NOMO-1 treated with DMSO at 0.1 percent for 48 hours (cell line): Measurements from ENCODE around the gene NDFIP1.
A peak's percentile ranks its signal among the peaks of the same experiment; 100 is the strongest.
"Not testable (repeated sequence)": the region's sequence is repeated elsewhere in the genome, so short reads cannot be mapped to it uniquely, and the experiment has no call there.

Experiments
- DNase-seq: peaks from one replicate; lab custom pipeline; 2025; ENCODE audit not compliant: unreplicated experiment; lab: John Stamatoyannopoulos, UW

The NDFIP1 gene

DNA sequence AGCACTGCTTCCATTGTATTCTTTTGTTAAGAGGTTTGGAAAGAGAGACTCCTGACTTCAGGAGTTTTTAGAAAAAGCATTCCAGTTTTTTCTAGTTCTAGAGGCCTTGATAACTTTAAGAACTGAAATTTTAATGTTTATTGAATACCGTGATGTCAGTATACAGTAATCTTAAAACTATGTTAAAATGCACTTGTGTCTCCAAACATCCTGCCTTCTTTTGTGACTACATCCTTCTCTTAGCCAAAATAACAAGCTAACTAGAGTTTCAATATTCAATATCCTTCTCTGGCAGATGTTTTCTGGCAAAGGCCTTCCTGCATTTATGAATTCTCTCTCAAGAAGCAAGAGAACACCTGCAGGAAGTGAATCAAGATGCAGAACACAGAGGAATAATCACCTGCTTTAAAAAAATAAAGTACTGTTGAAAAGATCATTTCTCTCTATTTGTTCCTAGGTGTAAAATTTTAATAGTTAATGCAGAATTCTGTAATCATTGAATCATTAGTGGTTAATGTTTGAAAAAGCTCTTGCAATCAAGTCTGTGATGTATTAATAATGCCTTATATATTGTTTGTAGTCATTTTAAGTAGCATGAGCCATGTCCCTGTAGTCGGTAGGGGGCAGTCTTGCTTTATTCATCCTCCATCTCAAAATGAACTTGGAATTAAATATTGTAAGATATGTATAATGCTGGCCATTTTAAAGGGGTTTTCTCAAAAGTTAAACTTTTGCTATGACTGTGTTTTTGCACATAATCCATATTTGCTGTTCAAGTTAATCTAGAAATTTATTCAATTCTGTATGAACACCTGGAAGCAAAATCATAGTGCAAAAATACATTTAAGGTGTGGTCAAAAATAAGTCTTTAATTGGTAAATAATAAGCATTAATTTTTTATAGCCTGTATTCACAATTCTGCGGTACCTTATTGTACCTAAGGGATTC is 43.1 kb downstream of the NDFIP1 start:
- peak; percentile 67 for DNase-seq

- no peak for DNase-seq
These were observed 43.8 kb downstream of the NDFIP1 start for GRCh38 chr5:142152384-142152732.

DNA sequence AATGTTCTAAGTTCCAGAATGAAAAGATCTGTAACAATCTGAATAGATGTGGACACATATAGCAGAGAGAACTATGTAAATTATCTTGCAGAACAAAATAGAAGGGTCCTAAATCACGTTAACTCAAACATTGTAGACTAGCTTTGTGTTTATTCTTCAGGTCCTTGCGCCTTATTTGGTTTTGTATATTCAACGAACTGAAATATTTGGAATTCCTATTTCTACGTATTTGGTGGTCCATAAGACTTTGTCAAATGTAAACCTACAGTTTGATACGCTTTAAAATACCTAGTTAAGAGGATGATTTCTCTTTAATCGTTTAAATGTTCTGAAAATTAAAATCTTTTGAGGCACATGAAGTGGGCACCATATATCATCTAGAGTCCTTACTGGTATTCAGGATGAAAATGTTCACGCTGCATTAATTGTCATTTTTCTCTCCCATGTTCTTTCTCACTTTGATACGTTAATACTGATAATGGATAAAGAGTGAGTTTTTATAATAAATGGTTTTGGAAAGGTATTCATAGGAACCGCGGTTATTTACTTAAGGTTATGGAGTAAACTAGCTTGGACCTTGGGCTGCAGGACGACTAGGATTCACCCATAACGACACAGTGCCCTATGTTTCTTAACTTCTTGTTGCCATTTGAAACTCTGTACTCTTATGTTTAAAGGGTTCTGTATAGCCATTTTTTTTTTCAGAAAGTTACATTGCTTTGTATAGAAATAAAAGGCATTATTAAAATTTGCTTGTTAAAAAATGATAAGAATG is 45.3 kb downstream of the NDFIP1 start:
- DNase-seq, result no peak

- DNase-seq, result not testable (repeated sequence)
These were observed 45.9 kb downstream of the NDFIP1 start for GRCh38 chr5:142154449-142154841.

- DNase-seq, result peak; percentile 2
These were observed 48.4 kb downstream of the NDFIP1 start for GRCh38 chr5:142156839-142157463.

GRCh38 chr5:142159354-142159753 is 50.8 kb downstream of the NDFIP1 start:
- no peak for DNase-seq

GRCh38 chr5:142164315-142164714 is 55.7 kb downstream of the NDFIP1 start:
- no peak for DNase-seq

DNA sequence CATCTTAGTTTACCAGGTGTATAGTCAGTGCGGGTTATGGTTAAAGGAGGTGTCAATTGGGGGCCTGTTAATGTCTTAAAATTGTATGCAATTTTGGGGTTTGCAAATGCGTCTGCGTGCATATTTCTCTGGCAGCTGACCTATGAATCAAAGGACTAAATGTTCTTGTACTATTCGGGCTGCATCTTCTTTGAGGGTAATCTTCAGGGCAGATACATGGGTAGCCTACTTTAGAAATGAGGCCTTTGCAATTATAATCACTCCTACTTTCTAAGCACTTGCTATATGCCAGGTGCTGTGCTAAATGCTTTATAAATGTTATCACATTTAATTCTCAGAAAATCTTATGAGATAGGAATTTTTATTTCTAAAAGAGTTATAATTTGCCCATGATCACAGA is 58.2 kb downstream of the NDFIP1 start:
- DNase-seq, result no peak

- DNase-seq, result no peak
These were observed 58.9 kb downstream of the NDFIP1 start for GRCh38 chr5:142167458-142167857.

DNA sequence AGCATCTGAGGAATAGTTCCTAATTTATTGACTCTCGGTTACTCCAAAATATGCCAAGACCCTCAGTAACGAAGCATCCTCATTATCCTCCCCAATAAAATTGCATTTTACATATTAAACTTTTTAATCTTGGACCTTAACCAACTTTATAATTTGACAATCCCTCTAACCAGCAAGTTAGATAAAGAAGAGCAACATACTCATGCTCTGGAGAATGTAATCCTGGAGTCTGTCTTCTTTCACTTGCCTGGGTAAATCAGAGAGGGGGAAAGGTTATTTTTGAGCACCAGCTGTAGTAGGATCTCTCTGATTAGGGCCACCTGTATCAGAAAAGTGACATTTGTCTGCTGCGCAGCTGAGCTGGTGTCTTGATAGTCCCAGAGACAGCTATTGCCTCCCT is 59.8 kb downstream of the NDFIP1 start:
- no peak for DNase-seq

- no peak for DNase-seq
These were observed 61.8 kb downstream of the NDFIP1 start for GRCh38 chr5:142170254-142170953.

- DNase-seq, result no peak
These were observed 62.7 kb downstream of the NDFIP1 start for GRCh38 chr5:142171270-142171669.

DNA sequence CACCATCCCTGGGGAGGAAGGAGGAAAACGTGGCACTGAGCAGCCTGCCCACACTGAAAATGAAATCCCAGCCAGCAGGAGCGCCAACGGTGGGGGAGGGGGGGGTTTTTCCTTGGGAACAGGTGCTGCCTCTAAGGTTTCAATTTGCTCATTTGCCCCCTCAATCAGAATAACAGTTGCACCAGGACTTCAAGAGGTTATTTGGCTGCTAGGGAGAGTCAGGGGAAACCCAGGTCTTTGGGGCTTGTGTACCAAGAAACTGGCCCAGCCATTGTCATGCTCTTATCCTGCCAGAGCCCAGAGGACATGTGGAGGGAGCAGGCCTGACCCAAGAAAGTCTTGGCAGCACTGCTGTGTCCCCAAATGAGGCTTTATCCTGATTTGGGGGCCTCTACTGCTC is 66.5 kb downstream of the NDFIP1 start:
- no peak for DNase-seq

DNA sequence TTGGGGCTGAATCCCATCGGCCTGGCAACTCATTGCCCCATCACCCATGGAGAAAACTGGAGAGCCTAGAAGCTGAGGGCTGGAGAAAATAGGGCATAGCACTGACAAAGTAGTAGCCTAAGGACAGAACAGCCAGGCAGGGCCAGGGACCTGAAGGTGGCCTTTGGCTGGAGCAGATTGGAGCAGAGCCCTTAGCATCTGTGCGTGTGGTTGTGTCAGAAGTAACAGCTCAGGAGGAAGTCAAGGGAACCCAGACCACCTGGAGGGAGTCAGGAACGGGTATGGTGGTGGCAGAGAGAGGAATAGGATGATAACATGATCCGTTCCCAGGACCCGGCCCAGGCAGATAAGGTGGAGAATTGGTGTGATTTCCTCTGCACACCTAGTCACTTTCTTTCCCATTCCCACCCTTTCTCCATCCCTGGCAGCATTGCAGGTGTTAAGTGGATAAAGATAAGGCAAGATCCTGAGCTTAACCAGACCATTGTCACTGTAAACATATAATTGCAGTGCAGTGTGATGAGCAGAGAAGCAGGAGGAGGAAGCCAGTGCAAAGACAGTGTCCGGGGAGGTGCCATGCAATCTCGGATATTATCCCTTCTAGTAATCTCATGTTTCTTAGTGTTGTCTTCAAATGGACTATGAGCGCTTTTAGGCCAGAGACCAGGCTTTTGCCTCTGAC is 67.0 kb downstream of the NDFIP1 start:
- no peak for DNase-seq

DNA sequence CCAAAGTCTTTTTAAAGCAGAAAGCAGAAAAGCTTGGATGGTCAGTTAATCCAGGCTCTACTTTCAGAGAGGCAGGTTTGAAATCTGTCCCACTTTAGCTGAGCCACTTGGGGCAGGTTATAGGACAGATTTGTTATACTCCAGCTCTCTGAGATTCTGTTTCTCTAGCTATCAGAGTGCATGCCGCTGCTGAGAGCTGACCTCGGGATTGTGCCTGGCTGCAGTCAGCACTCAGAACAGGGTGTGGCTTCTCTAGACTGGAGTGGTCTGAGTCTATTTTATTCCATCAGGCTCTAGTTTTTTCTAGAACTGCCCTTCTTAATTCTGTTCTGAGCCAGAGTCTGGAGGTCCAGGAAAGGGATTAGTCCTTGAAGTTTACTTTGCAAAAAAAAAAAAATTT is 67.7 kb downstream of the NDFIP1 start:
- no peak for DNase-seq

GRCh38 chr5:142178651-142179050 is 70.1 kb downstream of the NDFIP1 start:
- DNase-seq, result no peak

DNA sequence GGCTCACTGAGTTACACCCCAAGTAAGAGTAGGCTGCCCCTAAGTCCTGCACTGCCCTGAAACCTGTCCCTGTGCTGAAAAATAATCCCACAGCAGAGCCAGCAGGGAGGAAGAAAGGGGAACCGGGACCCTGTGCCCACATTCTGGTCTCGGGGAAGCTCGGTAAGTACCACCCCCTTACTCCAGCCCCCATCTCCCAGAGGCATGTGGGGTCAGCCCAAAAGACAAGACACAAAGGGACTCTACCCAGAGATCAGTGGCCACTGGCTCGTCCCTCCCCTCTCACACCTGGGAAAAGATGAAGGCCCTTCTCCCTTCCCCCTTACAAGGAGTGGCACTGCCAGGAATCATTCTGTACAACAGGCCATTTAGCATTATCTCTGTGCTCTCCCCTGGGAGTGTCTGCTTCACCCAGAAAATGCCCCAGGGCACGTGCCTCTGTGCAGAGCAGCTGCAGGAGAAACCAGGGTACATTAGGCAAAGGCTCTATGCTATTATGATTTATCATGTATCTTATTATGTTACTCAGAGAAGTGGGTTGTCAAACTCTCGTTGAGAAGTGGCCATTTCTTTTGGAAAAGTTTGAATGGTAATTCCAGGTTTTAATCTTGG is 71.3 kb downstream of the NDFIP1 start:
- DNase-seq, result no peak

DNA sequence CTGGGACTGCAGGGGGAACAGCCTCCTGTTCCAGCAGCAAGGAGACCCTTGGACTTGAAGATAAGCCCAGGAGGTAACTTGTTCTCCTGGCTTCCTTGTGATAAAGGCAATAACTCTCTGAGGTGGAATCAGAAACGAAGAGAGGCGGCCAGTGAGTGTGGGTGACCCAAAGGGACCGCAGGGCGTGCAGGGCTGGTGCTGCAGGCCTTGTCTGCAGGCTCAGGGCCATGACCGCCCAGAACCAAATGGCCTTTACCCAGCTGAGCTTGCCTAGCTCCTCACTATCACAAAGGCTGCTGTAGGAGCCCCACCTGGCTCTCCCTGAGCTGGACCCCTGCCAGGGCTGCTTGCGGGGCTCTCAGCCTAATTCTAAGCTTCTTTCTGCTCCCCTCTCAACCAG is 72.5 kb downstream of the NDFIP1 start:
- no peak for DNase-seq

- no peak for DNase-seq
These were observed 73.1 kb downstream of the NDFIP1 start for GRCh38 chr5:142181547-142182163.

GRCh38 chr5:142182840-142183239 is 74.3 kb downstream of the NDFIP1 start:
- DNase-seq, result no peak
